Right cardiac atrium (tissue), 5 donors: Measurements from ENCODE around the gene GHR. TPM values are rescaled to one million over a fixed set of nuclear protein-coding genes. Genes with fewer than 3 reads are reported as not detected.

ENCODE experiments used
- ATAC-seq, 2 donors: fragments of 200-7000 bp; cut with Tn5 transposase; one replicate each; pipeline versions ENCODE4 v1.8.0 to v1.9.1; 2020; ENCODE audit warnings: moderate library complexity in 2 of 2, mild to moderate bottlenecking in 1 of 2
- DNase-seq, 3 donors: peaks; one replicate each; pipeline ENCODE4 v3.0.0-alpha.2; 2020
- H3K27ac ChIP-seq: one replicate; pipeline ENCODE4 v1.5.1; 2013; ENCODE audit warnings: mild to moderate bottlenecking, low read length, control low read depth, moderate library complexity
- H3K27me3 ChIP-seq: one replicate; pipeline ENCODE4 v1.6.1; 2013; ENCODE audit not compliant: control insufficient read depth, insufficient read depth
- H3K4me1 ChIP-seq: one replicate; pipeline ENCODE4 v1.6.1; 2013; ENCODE audit warnings: low read length; ENCODE audit not compliant: control insufficient read depth, insufficient read depth
- H3K4me3 ChIP-seq: one replicate; pipeline ENCODE4 v1.5.1; 2013; ENCODE audit warnings: low read length, control low read depth
- H3K9me3 ChIP-seq: one replicate; pipeline ENCODE4 v1.6.1; 2013; ENCODE audit warnings: low read length; ENCODE audit not compliant: control insufficient read depth
- WGBS: extraction: QIAGEN DNeasy Blood & Tissue Kit; methylation state at CpG from one replicate; pipeline ENCODE4 v1.1.7; 2013; 5-methylcytosine and 5-hydroxymethylcytosine counted together
- intact Hi-C, 4 donors: fragments of 100-400 bp; cut with DNase I; formaldehyde crosslinking; loops; one replicate each; pipeline versions ENCODE4 v1.11.0 to v1.14.0; 2022 to 2023
- polyA plus RNA-seq: library from polyadenylated mRNA; stranded (reverse); fragments of 200-250 nt; gene quantifications from one replicate; pipeline ENCODE4 v1.2.3, GENCODE V29; 2013
- total RNA-seq, 4 donors: library from RNA; stranded (reverse); fragmentation: NEBNext Ultra II Directional; extraction: Animal tissue kit (Norgen Biotek cat#: 25700); gene quantifications; one replicate each; pipeline ENCODE4 v1.2.1, GENCODE V29; 2021
- donor health status: healthy with polysubstance abuse.
- donor health status: DM: no; HTN: yes; CAD: no.
- donor health status: DM: no; HTN: no; CAD: no.
- donor health status: DM: no; HTN: yes; CAD: no; lungs with severe emphysema.
- donor health status: DM: yes; HTN: yes; CAD: no.

Gene GHR
- total and polyA plus RNA-seq, 5 donors, result 8.1 to 21.8 (median 15.3) TPM

DNA sequence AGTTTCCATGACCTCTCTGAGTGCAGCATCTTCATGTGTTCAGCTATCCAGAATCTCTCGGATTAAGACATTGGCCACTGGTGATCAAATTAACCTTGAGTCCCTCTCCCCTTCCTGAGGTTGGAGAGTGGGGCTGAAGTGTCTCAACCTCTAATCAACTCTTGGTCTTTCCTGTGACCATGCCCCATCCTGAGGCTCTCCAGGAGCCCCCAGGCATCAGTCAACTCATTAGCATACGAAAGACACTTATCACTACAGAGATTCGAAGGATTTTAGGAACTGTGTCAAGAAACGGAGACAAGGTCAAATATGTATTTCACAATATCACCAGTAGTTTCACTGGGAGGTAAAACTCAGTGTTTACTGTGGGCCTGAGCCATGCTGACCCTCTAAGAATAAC, 203.2 kb downstream of the GHR start:
- no peak for ATAC-seq
- no peak overlapping the region for H3K27ac ChIP-seq
- H3K9me3 ChIP-seq, result no peaks in the 10 kb centered on the region
- intact Hi-C loops, result no loop called here
- H3K4me3 ChIP-seq, result no peak overlapping the region
- H3K27me3 ChIP-seq, result no peaks in the 10 kb centered on the region
- 77% methylated on average over 4 of the region's 4 CpGs for WGBS
- DNase-seq, result no peak
- peaks cover 6% of the 10 kb centered on the region for H3K4me1 ChIP-seq

DNA sequence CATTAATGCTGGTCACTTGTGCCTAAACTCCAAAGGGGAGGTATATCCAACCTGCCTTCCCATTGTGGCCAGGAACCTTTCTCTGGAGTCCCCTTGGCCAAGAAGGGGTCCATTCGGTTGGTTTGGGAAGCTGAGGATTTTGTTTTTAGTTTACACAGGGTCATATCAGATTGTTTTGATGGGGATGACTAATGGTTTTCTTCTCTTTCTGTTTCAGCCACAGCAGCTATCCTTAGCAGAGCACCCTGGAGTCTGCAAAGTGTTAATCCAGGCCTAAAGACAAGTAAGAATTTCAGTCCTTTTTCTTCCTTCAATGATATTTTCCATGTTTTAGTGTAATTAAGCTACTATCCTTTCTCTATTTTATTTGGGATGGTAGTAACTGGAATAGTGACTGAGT, 205.6 kb downstream of the GHR start:
- no peak overlapping the region for H3K27ac ChIP-seq
- DNase-seq (no peak), ATAC-seq (no peak)
- WGBS, result no CpG with 5 or more reads among the region's 1 CpG
- no peaks in the 10 kb centered on the region for H3K27me3 ChIP-seq
- no peak overlapping the region for H3K4me3 ChIP-seq
- H3K9me3 ChIP-seq, result no peaks in the 10 kb centered on the region
- peaks cover 8% of the 10 kb centered on the region for H3K4me1 ChIP-seq
- intact Hi-C loops, result no loop called here

DNA sequence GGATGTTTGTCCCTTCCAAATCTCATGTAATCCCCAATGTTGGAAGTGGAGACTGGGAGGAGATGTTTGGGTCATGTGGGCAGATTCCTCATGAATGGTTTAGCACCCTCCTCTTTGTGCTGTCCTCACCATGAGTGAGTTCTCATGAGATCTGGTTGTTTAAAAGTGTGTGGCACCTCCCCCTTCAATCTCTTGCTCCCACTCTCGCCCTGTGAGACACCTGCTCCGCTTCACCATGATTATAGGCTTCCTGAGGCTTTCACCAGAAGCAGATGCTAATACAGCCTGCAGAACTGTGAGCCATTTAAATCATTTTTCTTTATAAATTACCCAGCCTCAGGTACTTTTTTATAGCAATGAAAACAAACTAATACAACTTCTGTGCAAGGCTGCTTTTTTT, 206.0 kb downstream of the GHR start:
- Histone ChIP-seq H3K4me1 (peaks cover 8% of the 10 kb centered on the region), H3K9me3 (no peaks in the 10 kb centered on the region), H3K27ac (no peak overlapping the region), H3K4me3 (no peak overlapping the region), H3K27me3 (no peaks in the 10 kb centered on the region)
- ATAC-seq (no peak), DNase-seq (no peak)
- WGBS, result no CpG with 5 or more reads among the region's 2 CpGs
- intact Hi-C loops, result no loop called here

DNA sequence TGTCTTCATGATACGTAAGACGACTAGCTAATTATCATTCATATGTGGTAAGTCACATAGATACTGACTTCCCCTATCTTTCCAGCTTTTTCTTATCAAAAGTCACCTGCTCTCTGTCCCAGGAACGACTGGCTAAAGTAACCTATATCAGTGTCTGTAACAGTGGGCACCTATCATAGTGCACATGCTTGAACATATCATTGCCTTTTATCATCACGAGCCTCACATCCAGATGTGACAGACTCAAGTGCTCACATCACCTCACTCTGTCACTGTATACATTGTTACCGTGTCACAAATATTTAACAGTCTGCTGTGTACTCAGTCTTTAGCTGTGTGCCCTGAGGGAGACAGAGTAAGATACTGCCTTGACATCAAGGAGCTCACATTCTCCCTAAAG, 208.0 kb downstream of the GHR start:
- no peak overlapping the region for H3K4me3 ChIP-seq
- no peaks in the 10 kb centered on the region for H3K27me3 ChIP-seq
- H3K9me3 ChIP-seq, result no peaks in the 10 kb centered on the region
- ATAC-seq (no peak), DNase-seq (no peak)
- WGBS, result 51% methylated on average over 5 of the region's 5 CpGs
- peaks cover 8% of the 10 kb centered on the region for H3K4me1 ChIP-seq
- no peak overlapping the region for H3K27ac ChIP-seq
- intact Hi-C loops, result no loop called here

DNA sequence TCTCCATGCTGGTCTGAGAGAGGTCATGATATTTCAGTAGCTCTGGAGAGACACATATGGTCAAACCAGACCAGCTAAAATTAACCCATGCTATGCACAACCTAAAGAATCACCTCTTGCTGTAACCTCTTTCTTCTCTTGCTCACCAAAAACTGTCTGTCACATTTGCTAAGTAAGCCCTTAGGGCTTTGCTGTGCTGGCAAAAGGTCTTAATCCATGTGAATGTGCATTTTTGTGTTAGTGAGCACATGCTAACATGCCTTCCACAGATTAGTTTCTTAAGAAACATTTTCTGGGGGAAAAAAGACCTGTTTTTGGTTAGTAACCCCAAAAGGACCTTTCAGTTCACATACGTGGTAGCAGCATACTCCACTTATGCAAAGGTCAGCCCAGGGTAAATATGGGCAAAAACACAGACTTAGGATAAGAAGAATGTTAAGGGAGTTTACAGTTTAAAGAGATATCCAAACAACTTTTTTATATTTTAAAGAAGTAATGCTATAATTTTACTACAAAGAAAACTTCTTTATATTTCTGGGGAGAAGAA, 209.2 kb downstream of the GHR start:
- DNase-seq (no peak), ATAC-seq (no peak)
- intact Hi-C loops, result no loop called here
- H3K27ac ChIP-seq, result no peak overlapping the region
- H3K4me1 ChIP-seq, result peaks cover 8% of the 10 kb centered on the region
- no peaks in the 10 kb centered on the region for H3K27me3 ChIP-seq
- WGBS, result 38% methylated on average over 1 of the region's 1 CpG
- no peak overlapping the region for H3K4me3 ChIP-seq
- no peaks in the 10 kb centered on the region for H3K9me3 ChIP-seq

DNA sequence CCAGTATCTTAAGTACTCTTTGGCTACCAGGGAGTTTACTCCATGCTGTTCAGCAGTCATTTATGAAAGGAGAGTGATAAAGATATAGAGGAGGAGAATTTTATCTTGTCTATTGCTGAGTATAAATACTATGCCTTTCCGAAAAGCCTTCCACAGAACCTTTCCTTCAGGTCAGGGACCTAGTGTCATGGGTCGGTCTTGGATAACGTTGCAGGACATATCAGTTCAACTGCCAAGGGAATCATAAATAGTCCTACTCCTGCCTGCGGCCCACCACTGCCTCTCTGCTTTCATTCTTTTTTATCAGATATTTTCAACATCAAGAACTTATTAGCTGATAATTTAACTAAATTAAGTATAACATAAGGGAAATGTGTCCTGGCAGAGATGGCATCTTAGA, 211.3 kb downstream of the GHR start:
- intact Hi-C loops, result no loop called here
- no peak for ATAC-seq
- DNase-seq, result no peak
- 80% methylated on average over 4 of the region's 4 CpGs for WGBS
- H3K27ac ChIP-seq, result no peak overlapping the region
- H3K4me1 ChIP-seq, result peaks cover 8% of the 10 kb centered on the region
- no peaks in the 10 kb centered on the region for H3K27me3 ChIP-seq
- no peak overlapping the region for H3K4me3 ChIP-seq
- no peaks in the 10 kb centered on the region for H3K9me3 ChIP-seq

DNA sequence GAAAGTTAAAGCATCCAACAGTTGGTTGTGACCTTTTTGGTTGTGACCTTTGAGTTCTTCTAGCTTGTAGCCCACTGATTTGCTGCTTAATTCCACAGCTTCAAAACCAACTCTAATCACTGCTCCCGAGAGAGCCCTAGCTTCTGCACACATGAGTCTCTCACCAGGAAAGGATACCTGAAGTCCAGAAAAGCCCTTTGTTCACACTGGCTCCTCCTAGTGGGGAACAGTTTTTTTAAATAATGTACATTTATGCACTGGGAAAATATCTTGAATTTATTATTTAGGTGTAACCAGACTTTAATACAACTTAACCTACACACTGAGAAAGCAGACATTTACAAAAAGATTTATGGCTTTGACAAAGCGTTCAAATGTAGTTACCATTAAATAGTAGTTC, 213.2 kb downstream of the GHR start:
- Histone ChIP-seq H3K27ac (no peak overlapping the region), H3K27me3 (no peaks in the 10 kb centered on the region), H3K4me1 (peaks cover 6% of the 10 kb centered on the region), H3K4me3 (no peak overlapping the region), H3K9me3 (no peaks in the 10 kb centered on the region)
- WGBS, result 90% methylated on average over 2 of the region's 2 CpGs
- ATAC-seq (no peak), DNase-seq (no peak)
- intact Hi-C loops, result no loop called here

DNA sequence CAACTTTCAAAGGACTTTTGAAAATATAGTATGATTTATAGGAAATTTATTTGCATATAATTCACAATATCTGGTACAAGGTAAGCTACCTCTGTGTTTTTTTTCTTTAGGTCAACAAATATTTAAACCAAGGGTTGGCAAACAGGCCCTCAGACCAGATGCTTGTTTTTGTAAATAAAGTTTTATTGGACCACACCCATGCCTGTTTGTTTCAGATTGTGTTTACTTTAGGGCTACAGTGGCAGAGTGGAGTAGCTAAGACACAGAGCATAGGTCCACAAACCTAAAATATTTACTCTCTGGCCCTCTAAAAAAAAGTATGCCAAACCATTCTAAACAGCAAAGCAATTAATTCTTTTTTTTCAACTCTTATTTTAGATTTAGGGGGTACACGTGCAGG, 213.7 kb downstream of the GHR start:
- no peak for DNase-seq
- Histone ChIP-seq H3K4me3 (no peak overlapping the region), H3K9me3 (no peaks in the 10 kb centered on the region), H3K4me1 (peaks cover 6% of the 10 kb centered on the region), H3K27me3 (no peaks in the 10 kb centered on the region), H3K27ac (no peak overlapping the region)
- ATAC-seq, result no peak
- WGBS, result 94% methylated on average over 1 of the region's 1 CpG
- intact Hi-C loops, result no loop called here

DNA sequence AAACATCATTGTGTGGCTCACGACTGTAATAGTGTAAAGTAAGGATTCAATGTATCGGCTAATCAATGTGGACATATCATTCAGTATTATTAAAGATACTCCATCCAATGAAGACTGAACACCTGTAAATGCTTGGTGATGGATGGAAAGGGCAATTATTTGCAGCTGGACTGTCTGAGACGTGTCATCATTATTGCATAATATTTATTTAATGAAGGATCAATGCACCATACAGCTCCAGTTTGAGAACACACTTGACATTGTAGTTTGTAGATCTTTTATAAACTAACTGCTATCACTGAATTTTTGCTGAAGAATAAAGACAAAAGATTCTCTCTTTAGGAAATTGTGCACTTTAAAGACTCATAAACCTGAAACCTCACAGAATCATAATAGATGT, 215.7 kb downstream of the GHR start:
- DNase-seq (no peak), ATAC-seq (no peak)
- no peak overlapping the region for H3K4me3 ChIP-seq
- intact Hi-C loops, result no loop called here
- H3K9me3 ChIP-seq, result no peaks in the 10 kb centered on the region
- 94% methylated on average over 3 of the region's 3 CpGs for WGBS
- no peaks in the 10 kb centered on the region for H3K4me1 ChIP-seq
- no peak overlapping the region for H3K27ac ChIP-seq
- no peaks in the 10 kb centered on the region for H3K27me3 ChIP-seq

DNA sequence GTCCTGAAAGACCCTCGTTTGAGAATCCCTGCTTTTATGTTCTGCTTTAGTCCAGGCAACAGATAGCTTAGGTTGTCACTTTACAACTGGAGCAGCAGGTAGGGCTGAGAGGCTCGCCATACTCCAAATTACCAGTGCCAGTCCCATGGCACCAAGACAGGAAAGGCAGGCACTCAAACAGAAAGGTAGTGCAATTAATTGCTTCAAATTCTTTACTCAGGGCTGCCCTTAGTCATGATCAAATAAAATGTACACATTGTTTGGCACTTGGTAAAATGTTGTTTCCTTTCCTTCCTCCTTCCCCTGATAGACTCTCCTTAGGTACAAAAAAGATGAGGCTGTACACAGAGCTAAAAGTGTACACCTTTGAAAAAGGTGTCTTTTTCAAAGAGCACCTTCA, 217.6 kb downstream of the GHR start:
- Histone ChIP-seq H3K4me3 (no peak overlapping the region), H3K27ac (no peak overlapping the region), H3K4me1 (no peaks in the 10 kb centered on the region), H3K9me3 (no peaks in the 10 kb centered on the region), H3K27me3 (no peaks in the 10 kb centered on the region)
- WGBS, result 88% methylated on average over 2 of the region's 2 CpGs
- intact Hi-C loops, result no loop called here
- ATAC-seq (no peak), DNase-seq (no peak)

DNA sequence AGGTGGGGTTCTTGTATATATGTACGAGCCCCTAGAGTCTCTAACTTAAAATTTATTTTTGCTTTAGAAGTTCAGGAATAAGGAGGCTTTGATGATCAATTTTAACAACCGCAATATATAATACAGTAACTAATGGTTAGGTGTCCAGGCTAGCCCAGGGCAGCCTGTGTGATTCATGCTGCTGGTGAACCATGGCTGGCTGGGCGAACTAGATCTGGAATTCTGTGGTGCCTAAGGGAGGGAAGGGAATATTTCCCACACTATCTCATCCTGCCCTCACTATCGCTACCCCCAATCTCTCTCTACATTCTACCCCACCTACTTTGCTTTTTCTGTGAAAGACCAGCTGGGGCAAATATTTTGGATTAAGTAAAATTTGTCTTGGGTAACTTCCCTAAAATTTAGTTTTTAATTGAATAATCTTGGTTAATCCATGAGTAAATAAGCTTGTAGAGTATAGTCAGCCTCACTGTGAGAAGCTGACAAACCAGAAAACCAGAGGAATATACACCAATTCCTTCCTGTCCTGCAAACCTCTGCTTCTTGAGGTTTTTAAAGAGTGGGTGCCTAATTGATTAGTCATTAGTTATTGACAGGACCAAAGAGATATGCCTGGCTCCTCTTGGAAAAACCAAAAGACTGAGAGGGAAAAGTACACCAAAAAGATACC, 218.2 kb downstream of the GHR start:
- Histone ChIP-seq H3K27me3 (no peaks in the 10 kb centered on the region), H3K27ac (no peak overlapping the region), H3K4me1 (no peaks in the 10 kb centered on the region), H3K9me3 (no peaks in the 10 kb centered on the region), H3K4me3 (no peak overlapping the region)
- no peak for DNase-seq
- ATAC-seq, result no peak
- intact Hi-C loops, result no loop called here
- WGBS, result 92% methylated on average over 4 of the region's 4 CpGs

DNA sequence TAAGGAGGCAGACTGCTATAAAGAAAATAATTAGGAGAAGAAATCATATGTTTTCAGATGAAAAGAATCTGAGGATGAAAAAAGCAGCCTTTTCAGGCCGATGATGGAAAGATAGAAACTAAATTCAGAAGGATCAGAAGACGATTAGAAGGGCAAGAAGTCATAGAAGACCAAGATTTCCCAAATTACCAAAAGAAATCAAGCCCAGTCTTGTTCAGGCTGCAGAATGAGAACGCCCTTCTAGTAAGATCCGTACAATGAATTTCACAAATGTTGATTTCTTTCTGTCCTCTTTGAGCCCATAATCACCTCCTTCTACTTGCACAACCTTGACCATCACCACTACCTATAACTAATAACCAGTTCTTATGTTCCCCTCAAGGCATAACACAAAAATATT, 218.8 kb downstream of the GHR start:
- H3K4me1 ChIP-seq, result no peaks in the 10 kb centered on the region
- ATAC-seq, result no peak
- no peaks in the 10 kb centered on the region for H3K27me3 ChIP-seq
- no peak for DNase-seq
- H3K4me3 ChIP-seq, result no peak overlapping the region
- 94% methylated on average over 4 of the region's 4 CpGs for WGBS
- no peaks in the 10 kb centered on the region for H3K9me3 ChIP-seq
- intact Hi-C loops, result no loop called here
- H3K27ac ChIP-seq, result no peak overlapping the region
